ENCODE data around the gene SHROOM2. TPM values are rescaled to one million over a fixed set of nuclear protein-coding genes. Genes with fewer than 3 reads are reported as not detected.

SHROOM2 gene
- total RNA-seq, 4 donors from 2014 or later: 0.67 to 2.3 (median 1.6) TPM

DNA sequence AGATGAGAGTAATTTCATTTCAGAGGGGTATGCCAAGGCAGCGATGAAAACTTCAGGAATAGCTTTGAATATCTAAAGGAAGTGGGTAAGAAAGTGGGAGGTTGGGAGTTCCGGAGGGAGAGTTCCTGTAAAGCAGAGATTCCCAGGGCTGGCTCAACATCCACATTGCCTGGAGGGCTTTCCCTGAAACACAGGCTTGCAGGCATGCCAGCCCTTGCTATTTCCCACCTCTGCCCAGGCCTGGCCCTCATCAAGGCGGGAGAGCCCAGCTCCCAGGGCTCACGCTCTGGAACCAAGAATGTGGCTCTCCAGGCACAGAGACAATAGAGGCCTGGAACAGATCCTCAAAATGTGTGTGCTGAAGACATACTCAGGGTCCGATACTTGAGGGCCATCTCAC, 137.1 kb downstream of the SHROOM2 start:
- H3K9me3 ChIP-seq: no peaks in the 10 kb centered on the region
- no peak for TF ChIP-seq POLR2A (IDR thresholded peaks at IDR 0.05)
- TF ChIP-seq EP300 (IDR thresholded peaks at IDR 0.05): no peak
- no peak for TF ChIP-seq POLR2AphosphoS5 (IDR thresholded peaks at IDR 0.05)
- ATAC-seq: no peak
- 100% methylated on average over 2 of the region's 5 CpGs; no CpG with 5 or more reads in 1 of the 2 donors for WGBS, 2 donors (ENCODE audit: low coverage in 1 of 2)
- H3K27ac ChIP-seq: no peak overlapping the region
- H3K36me3 ChIP-seq: no peaks in the 10 kb centered on the region
- H3K27me3 ChIP-seq: no peaks in the 10 kb centered on the region
- no peaks in the 10 kb centered on the region for H3K4me1 ChIP-seq
- no peak overlapping the region for H3K4me3 ChIP-seq

DNA sequence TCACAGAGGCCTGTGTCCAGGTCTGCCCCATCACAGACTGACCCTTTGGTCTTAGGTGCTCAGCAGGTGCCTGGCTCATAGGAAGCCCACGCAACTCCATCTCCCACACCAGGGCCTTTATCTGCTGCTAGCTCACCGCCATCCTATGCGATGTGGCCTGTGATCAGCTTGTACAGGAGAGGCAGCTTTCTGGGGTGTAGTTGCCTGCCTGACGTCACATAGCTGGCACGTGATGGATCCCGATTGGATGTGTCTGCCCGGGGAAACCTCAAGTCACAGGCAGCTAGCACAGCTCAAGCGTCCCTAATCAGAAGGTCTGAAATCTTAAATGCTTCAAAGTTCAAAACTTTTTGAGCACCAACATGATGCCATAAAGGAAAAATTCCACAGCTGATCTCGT, 139.8 kb downstream of the SHROOM2 start:
- H3K27ac ChIP-seq: no peak overlapping the region
- no peaks in the 10 kb centered on the region for H3K36me3 ChIP-seq
- H3K27me3 ChIP-seq: no peaks in the 10 kb centered on the region
- no peak for ATAC-seq
- no peaks in the 10 kb centered on the region for H3K4me1 ChIP-seq
- H3K9me3 ChIP-seq: no peaks in the 10 kb centered on the region
- TF ChIP-seq EP300 (IDR thresholded peaks at IDR 0.05) (no peak), POLR2A (IDR thresholded peaks at IDR 0.05) (no peak), POLR2AphosphoS5 (IDR thresholded peaks at IDR 0.05) (no peak)
- TF ChIP-seq, protein P1, sequence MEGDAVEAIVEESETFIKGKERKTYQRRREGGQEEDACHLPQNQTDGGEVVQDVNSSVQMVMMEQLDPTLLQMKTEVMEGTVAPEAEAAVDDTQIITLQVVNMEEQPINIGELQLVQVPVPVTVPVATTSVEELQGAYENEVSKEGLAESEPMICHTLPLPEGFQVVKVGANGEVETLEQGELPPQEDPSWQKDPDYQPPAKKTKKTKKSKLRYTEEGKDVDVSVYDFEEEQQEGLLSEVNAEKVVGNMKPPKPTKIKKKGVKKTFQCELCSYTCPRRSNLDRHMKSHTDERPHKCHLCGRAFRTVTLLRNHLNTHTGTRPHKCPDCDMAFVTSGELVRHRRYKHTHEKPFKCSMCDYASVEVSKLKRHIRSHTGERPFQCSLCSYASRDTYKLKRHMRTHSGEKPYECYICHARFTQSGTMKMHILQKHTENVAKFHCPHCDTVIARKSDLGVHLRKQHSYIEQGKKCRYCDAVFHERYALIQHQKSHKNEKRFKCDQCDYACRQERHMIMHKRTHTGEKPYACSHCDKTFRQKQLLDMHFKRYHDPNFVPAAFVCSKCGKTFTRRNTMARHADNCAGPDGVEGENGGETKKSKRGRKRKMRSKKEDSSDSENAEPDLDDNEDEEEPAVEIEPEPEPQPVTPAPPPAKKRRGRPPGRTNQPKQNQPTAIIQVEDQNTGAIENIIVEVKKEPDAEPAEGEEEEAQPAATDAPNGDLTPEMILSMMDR (IDR thresholded peaks at IDR 0.05): no peak
- 67 to 100% methylated on average over 1 to 2 of the region's 9 CpGs for WGBS, 2 donors (ENCODE audit: low coverage in 1 of 2)
- no peak overlapping the region for H3K4me3 ChIP-seq

DNA sequence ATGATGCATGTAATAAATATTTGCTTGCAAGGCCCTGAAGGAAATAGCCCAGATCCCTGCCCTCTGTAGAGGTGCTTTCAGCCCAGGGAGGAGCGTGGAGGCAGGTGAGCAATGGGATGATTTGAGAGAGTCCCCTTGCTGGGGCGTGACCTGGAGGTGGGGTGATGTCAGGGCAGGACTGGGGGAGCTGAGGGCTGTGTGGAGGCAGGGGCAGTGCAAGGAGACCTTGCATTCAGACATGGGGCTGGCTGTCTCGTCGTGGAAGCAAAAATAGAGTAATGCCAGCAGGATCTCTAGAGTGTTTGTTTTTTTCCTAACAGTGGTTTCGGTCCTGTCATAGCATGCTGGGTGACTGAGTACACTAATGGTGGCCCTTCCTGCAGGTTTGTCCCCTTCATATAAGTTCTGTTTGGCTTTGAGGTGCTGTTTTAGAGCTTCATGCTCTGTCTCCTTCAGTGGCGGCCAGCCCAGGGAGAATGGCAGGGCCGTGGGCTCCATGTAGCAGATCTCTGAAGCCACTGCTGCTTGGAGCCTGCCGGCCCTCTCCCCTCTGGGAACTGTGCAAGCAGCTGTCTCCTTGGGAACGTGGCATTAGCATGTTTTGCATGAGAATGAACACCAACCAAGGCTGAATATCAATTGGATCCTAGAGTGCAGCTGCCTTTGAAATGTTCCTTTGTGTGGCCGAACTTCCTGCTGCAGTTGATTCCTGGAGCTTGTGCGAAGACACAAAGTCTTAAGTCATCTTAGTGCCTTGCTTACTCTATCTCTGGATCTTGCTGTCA, 141.7 kb downstream of the SHROOM2 start:
- no peaks in the 10 kb centered on the region for H3K27me3 ChIP-seq
- no peaks in the 10 kb centered on the region for H3K4me1 ChIP-seq
- no peaks in the 10 kb centered on the region for H3K9me3 ChIP-seq
- H3K4me3 ChIP-seq: no peak overlapping the region
- ATAC-seq: no peak
- no peaks in the 10 kb centered on the region for H3K36me3 ChIP-seq
- TF ChIP-seq, protein P1 (IDR thresholded peaks at IDR 0.05): no peak
- TF ChIP-seq POLR2AphosphoS5 (IDR thresholded peaks at IDR 0.05) (no peak), POLR2A (IDR thresholded peaks at IDR 0.05) (no peak), EP300 (IDR thresholded peaks at IDR 0.05) (no peak)
- H3K27ac ChIP-seq: no peak overlapping the region
- WGBS, 2 donors (ENCODE audit: low coverage in 1 of 2): 62 to 74% methylated on average over 2 to 3 of the region's 11 CpGs

DNA sequence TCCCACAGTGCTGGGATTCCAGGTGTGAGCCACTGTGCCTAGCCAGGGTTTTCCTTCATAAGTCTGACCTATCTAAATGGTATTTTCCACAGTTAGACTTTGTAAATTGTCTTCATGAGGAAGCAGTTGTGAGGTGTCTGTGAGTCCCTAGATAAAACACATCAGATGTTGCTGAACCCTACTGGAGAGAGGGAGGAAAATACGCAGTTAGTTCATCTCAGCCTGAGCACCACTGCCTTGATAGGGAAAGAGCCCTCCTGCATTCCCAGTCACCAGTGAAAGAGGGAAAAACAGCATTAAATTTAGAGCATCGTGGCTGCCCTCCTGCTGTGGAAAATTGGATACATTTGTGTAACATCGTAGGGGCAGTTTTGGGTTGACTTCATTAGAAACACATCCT, 149.2 kb downstream of the SHROOM2 start:
- no peak for ATAC-seq
- WGBS, 2 donors (ENCODE audit: low coverage in 1 of 2): 60% methylated on average over 1 of the region's 3 CpGs; no CpG with 5 or more reads in 1 of the 2 donors
- Histone ChIP-seq H3K9me3 (no peaks in the 10 kb centered on the region), H3K27me3 (no peaks in the 10 kb centered on the region), H3K4me3 (no peak overlapping the region), H3K36me3 (no peaks in the 10 kb centered on the region), H3K27ac (no peak overlapping the region), H3K4me1 (no peaks in the 10 kb centered on the region)
- TF ChIP-seq POLR2AphosphoS5 (IDR thresholded peaks at IDR 0.05) (no peak), EP300 (IDR thresholded peaks at IDR 0.05) (no peak), POLR2A (IDR thresholded peaks at IDR 0.05) (no peak)
- TF ChIP-seq, protein P1 (IDR thresholded peaks at IDR 0.05): no peak

DNA sequence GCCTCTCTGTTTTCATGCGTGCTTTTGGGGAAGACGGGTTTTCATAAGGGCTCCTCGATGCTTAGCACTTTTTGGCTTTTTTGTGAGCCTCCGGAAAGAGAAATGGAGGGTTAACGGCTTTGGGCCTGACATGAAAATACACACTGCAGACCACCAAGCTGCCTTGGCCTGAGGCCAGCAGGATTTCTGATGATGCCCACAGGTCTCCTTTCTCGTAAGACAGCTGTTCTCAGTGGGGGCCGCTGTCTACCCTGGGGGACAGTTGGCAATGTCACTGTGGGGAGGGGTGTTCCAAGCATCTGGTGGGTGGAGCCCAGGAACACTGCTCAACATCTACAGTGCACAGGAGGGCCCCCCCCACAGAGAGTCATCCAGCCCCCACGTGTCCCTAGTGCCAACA, 151.5 kb downstream of the SHROOM2 start:
- H3K27ac ChIP-seq: no peak overlapping the region
- TF ChIP-seq EP300 (IDR thresholded peaks at IDR 0.05) (no peak), POLR2A (IDR thresholded peaks at IDR 0.05) (no peak), POLR2AphosphoS5 (IDR thresholded peaks at IDR 0.05) (no peak)
- TF ChIP-seq, protein P1 (IDR thresholded peaks at IDR 0.05): no peak
- H3K36me3 ChIP-seq: no peaks in the 10 kb centered on the region
- H3K9me3 ChIP-seq: no peaks in the 10 kb centered on the region
- no peaks in the 10 kb centered on the region for H3K4me1 ChIP-seq
- H3K27me3 ChIP-seq: no peaks in the 10 kb centered on the region
- ATAC-seq: no peak
- H3K4me3 ChIP-seq: no peak overlapping the region
- WGBS, 2 donors (ENCODE audit: low coverage in 1 of 2): 50 to 57% methylated on average over 1 to 2 of the region's 8 CpGs

Data from gastroesophageal sphincter (tissue), 4 donors.